ENCODE measurements around the gene LHFPL3.
"Not testable (repeated sequence)": the region's sequence is repeated elsewhere in the genome, so short reads cannot be mapped to it uniquely, and the experiment has no call there.

Gene LHFPL3

DNA sequence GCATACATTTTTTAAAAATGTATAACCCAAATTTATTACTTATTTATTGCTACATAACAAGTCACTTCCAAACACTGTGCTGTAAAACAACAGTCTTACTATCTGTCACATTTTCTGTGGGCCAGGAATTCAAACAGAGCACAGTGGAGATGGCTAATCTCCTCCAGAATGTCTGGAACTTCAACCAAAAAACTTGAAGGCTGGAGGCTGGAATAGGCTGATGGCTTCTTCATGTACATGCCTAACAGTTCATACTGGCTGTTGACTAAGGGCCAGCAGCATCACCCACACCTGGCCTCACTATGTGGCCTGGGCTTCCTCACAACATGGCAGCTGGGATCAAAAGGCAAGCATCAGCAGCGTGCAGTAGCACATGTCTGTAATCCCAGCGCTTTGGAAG is 593.2 kb downstream of the LHFPL3 start:
- DNase-seq, result no peak
- TF ChIP-seq, protein P1, sequence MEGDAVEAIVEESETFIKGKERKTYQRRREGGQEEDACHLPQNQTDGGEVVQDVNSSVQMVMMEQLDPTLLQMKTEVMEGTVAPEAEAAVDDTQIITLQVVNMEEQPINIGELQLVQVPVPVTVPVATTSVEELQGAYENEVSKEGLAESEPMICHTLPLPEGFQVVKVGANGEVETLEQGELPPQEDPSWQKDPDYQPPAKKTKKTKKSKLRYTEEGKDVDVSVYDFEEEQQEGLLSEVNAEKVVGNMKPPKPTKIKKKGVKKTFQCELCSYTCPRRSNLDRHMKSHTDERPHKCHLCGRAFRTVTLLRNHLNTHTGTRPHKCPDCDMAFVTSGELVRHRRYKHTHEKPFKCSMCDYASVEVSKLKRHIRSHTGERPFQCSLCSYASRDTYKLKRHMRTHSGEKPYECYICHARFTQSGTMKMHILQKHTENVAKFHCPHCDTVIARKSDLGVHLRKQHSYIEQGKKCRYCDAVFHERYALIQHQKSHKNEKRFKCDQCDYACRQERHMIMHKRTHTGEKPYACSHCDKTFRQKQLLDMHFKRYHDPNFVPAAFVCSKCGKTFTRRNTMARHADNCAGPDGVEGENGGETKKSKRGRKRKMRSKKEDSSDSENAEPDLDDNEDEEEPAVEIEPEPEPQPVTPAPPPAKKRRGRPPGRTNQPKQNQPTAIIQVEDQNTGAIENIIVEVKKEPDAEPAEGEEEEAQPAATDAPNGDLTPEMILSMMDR (IDR thresholded peaks at IDR 0.05; ENCODE audit: low read depth, low read length), result no peak
- Histone ChIP-seq H3K36me3 (no peaks in the 10 kb centered on the region), H3K4me3 (ENCODE audit: low read depth, low read length) (no peak overlapping the region), H3K4me1 (peaks cover 4% of the 10 kb centered on the region), H3K27me3 (no peaks in the 10 kb centered on the region), H3K9me3 (no peaks in the 10 kb centered on the region)

- Histone ChIP-seq H3K9me3 (no peaks in the 10 kb centered on the region), H3K4me3 (ENCODE audit: low read depth, low read length) (no peak overlapping the region), H3K27me3 (no peaks in the 10 kb centered on the region), H3K4me1 (peaks cover 4% of the 10 kb centered on the region), H3K36me3 (no peaks in the 10 kb centered on the region)
- TF ChIP-seq, protein P1 (IDR thresholded peaks at IDR 0.05; ENCODE audit: low read depth, low read length), result no peak
- no peak for DNase-seq
Observed at GRCh38 chr7:104922182-104923009, 594.0 kb downstream of the LHFPL3 start.

- H3K4me3 ChIP-seq (ENCODE audit: low read depth, low read length), result no peak overlapping the region
- no peaks in the 10 kb centered on the region for H3K9me3 ChIP-seq
- H3K4me1 ChIP-seq, result peaks cover 4% of the 10 kb centered on the region
- no peaks in the 10 kb centered on the region for H3K36me3 ChIP-seq
- DNase-seq, result peak; percentile 87
- TF ChIP-seq, protein P1 (IDR thresholded peaks at IDR 0.05; ENCODE audit: low read depth, low read length), result peak; percentile 97
- no peaks in the 10 kb centered on the region for H3K27me3 ChIP-seq
Observed at GRCh38 chr7:104923010-104923421, 594.6 kb downstream of the LHFPL3 start.

DNA sequence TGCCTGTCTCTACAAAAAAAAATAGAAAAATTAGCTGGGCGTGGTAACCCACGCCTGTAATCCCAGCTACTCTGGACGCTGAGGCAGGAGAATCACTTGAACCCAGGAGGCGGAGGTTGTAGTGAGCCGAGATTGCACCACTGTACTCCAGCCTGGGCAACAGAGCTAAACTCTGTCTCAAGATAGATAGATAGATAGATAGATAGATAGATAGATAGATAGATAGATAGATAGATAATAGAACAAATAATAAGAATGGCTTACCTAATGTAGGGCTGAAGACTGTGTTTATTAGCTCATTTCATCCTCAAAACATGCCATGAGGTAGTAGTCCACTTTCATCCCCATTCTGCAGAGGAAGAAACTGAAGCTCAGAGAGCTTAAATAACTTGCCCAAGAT is 597.8 kb downstream of the LHFPL3 start:
- H3K27me3 ChIP-seq; DNase-seq; H3K9me3 ChIP-seq; H3K36me3 ChIP-seq; H3K4me3 ChIP-seq (ENCODE audit: low read depth, low read length); H3K4me1 ChIP-seq: not testable (repeated sequence)

- Histone ChIP-seq H3K27me3 (no peaks in the 10 kb centered on the region), H3K9me3 (no peaks in the 10 kb centered on the region), H3K36me3 (no peaks in the 10 kb centered on the region), H3K4me3 (ENCODE audit: low read depth, low read length) (no peak overlapping the region), H3K4me1 (peaks cover 10% of the 10 kb centered on the region)
- TF ChIP-seq, protein P1 (IDR thresholded peaks at IDR 0.05; ENCODE audit: low read depth, low read length), result no peak
- DNase-seq, result no peak
Observed at GRCh38 chr7:104926601-104927041, 598.2 kb downstream of the LHFPL3 start.

- DNase-seq, result no peak
- TF ChIP-seq, protein P1 (IDR thresholded peaks at IDR 0.05; ENCODE audit: low read depth, low read length), result no peak
- no peaks in the 10 kb centered on the region for H3K27me3 ChIP-seq
- peaks cover 12% of the 10 kb centered on the region for H3K4me1 ChIP-seq
- no peaks in the 10 kb centered on the region; the same call in 1 of the 2 replicates for H3K9me3 ChIP-seq
- H3K36me3 ChIP-seq, result no peaks in the 10 kb centered on the region
- no peak overlapping the region for H3K4me3 ChIP-seq (ENCODE audit: low read depth, low read length)
Observed at GRCh38 chr7:104927055-104927454, 598.7 kb downstream of the LHFPL3 start.

Data from BE2C (cell line).